Measurements from ENCODE around the gene CLNK. TPM values are rescaled to one million over a fixed set of nuclear protein-coding genes. Genes with fewer than 3 reads are reported as not detected.

Gene CLNK
- total and polyA plus RNA-seq, 12 donors = 0.15 to 0.62 TPM; not detected in 10

DNA sequence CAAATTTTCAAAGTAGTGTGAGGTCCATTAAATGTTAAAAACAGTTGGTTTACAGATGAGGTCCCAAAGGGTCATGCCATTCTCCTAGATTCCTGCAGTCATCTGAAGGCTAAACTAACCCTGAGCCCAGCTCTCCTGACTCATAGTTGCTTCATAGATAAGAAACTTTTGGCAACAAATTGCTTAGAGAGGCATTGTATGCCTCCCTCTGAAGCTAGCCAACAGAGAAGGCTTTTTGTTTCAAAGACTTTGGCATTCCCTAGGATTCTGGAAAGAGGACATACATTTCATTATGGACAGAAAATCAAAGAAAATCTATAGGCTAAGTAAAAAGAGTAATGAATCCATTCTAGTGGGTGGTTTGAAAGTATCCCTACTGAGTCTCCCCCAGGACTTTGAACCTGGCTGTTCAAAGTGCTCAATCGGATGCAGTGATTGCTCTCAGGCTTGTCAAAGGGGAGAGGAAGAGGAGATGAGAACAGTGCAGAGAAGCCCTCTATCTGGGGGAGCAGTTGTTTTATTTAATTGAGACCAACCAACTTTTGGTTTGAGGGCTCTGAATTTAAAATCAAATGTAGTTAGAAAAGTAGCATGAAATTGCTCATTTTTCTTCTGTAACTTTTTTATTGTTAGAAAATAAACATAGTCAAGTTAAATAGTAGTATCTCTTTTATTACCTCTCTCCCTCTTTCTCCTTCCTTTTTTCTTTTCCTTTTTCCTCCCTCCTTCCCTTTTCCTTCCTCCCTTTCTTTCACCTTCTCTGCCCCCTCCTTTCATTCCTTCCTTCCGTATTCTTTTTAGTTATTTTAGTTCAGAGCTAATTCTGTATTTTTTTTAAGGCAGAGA lies 155.1 kb downstream of the CLNK start:
- peak in 4 of 8 donors; percentile 39 to 78 (median 46) for ATAC-seq
- H3K27ac ChIP-seq = peak overlapping the region in 2 of 10 donors; percentile 42 to 52
- WGBS, 2 donors = 45 to 50% methylated on average over 2 of the region's 2 CpGs

GRCh38 chr4:10527438-10527837 lies 157.1 kb downstream of the CLNK start:
- no peak overlapping the region for H3K27ac ChIP-seq
- H3K4me1 ChIP-seq = peaks cover 0 to 22% (median 10%) of the 10 kb centered on the region in 9 donors
- DNase-seq = no peak
- H3K4me3 ChIP-seq = no peak overlapping the region
- ATAC-seq = no peak
- no peaks in the 10 kb centered on the region for H3K9me3 ChIP-seq
- 83 to 86% methylated on average over 3 of the region's 3 CpGs for WGBS, 2 donors
- intact Hi-C loops (cut with DNase I) = no loop called here
- no peaks in the 10 kb centered on the region for H3K27me3 ChIP-seq
- TF ChIP-seq CTCF (IDR thresholded peaks at IDR 0.05) = no peak
- no peaks in the 10 kb centered on the region for H3K36me3 ChIP-seq

More for the DNA sequence above, 155.1 kb downstream of the CLNK start:
- H3K4me1 ChIP-seq = peaks cover 0 to 22% (median 10%) of the 10 kb centered on the region in 9 donors
- no peak overlapping the region for H3K4me3 ChIP-seq
- no peaks in the 10 kb centered on the region for H3K9me3 ChIP-seq
- no peaks in the 10 kb centered on the region for H3K36me3 ChIP-seq
- DNase-seq = no peak
- intact Hi-C loops (cut with DNase I) = loop anchor here in 1 of 10 donors (10.0 kb wide), 1 partner anchor 65 kb away; no protein-coding TSS in a partner anchor
- H3K27me3 ChIP-seq = no peaks in the 10 kb centered on the region
- TF ChIP-seq CTCF (IDR thresholded peaks at IDR 0.05) = no peak

DNA sequence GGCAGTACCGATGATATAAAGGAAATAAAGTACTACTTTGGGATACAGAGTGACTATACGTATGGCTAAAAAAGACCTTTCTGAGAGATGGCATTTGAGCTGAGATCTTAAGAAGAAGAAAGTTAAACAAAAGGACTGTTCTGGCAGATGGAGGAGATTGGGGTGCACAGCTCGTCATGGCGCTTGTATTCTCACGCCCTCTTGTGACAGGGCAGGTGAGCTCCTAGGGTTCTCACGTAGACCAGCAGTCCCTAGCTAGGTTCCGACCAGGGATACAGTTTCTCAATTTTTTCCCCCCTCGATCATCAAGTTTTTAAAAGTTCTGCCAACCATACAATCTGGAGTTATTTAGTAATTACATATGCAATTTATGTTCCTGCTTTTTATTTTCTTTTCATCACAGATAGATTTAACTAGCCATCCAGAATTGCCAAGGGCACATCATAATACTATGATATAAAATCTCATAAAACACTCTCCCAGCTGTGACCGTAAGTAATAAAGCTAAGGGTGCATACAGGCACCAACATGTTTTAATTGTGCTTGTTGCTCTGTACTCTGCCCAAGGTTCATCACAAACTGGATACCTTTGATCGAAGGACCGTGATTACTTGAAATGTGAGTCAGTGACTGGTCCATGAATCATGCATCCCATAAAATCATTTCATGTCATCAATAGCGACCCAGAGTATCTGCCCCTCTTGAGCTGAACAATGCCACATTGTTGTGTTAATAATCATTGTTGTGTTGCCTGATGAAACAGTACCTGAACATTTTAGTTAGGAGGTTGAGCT lies 157.9 kb downstream of the CLNK start:
- ATAC-seq (no peak), DNase-seq (no peak)
- Histone ChIP-seq H3K4me3 (no peak overlapping the region), H3K27me3 (no peaks in the 10 kb centered on the region), H3K27ac (no peak overlapping the region), H3K4me1 (peaks cover 0 to 22% (median 10%) of the 10 kb centered on the region in 9 donors), H3K9me3 (no peaks in the 10 kb centered on the region), H3K36me3 (no peaks in the 10 kb centered on the region)
- intact Hi-C loops (cut with DNase I) = no loop called here
- 79 to 87% methylated on average over 12 of the region's 12 CpGs for WGBS, 2 donors
- no peak for TF ChIP-seq CTCF (IDR thresholded peaks at IDR 0.05)

DNA sequence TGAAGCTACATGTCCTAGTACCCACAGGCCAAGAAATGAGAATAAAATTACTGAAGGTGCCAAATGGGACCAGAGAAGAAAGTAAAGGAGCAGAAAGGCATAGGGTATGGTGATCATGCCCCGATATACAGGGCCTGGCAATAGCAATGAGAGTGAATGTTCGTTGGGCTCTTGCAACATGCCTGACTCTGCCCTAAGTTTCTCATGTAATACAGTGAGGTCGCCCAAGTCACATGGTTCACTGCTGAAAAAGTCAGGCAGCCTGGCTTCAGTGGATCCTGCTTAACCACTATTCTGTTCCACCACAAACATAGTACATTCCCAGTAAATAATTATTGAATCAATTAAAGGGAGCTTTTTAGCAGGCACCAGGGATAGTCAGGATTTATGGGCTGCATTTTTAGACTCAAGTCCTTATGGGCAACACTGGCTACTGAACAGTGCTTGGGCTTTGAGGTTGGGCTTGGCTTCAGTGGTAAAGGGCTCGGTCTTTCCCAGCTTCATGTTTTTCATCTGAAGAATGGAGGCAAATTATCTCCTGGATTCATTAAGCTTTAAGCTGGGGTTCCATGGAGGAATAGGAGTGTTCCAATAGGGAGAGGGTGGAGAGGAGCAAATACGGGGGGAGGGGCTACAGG lies 160.3 kb downstream of the CLNK start:
- peaks cover 0 to 5% (median 3%) of the 10 kb centered on the region in 9 donors for H3K4me1 ChIP-seq
- TF ChIP-seq CTCF (IDR thresholded peaks at IDR 0.05) = no peak
- H3K9me3 ChIP-seq = no peaks in the 10 kb centered on the region
- H3K36me3 ChIP-seq = no peaks in the 10 kb centered on the region
- no peak overlapping the region for H3K27ac ChIP-seq
- DNase-seq = no peak
- no peaks in the 10 kb centered on the region for H3K27me3 ChIP-seq
- intact Hi-C loops (cut with DNase I) = no loop called here
- ATAC-seq = no peak
- 81 to 85% methylated on average over 5 of the region's 5 CpGs for WGBS, 2 donors
- no peak overlapping the region for H3K4me3 ChIP-seq
